Stimulated activated CD4-positive, alpha-beta T cell treated with anti-CD3 and anti-CD28 coated beads, Interleukin-15, amount 100 ng/mL, for 1 hour (primary cell): Measurements from ENCODE around the gene ZNF581.

Experiments
- DNase-seq, 2 donors: peaks; one replicate each; pipeline ENCODE4 v3.0.0-alpha.2; 2020; ENCODE audit warnings: low read depth in 1 of 2, low spot score in 1 of 2

Gene ZNF581

GRCh38 chr19:55647732-55648584, 4.5 kb downstream of the ZNF581 start, which contains the start of gene CCDC106:
CCDC106 (plus strand) TSS chr19:55648212; CDS start chr19:55649047, 835 bp downstream.
- DNase-seq, result no peak

GRCh38 chr19:55648585-55649267, 5.3 kb downstream of the ZNF581 start:
- no peak for DNase-seq

GRCh38 chr19:55649268-55650125, 6.0 kb downstream of the ZNF581 start:
- DNase-seq, result no peak

GRCh38 chr19:55650126-55650557, 6.7 kb downstream of the ZNF581 start:
- DNase-seq, result no peak

GRCh38 chr19:55650602-55651230, 7.3 kb downstream of the ZNF581 start:
- DNase-seq, result no peak

- no peak for DNase-seq
These were observed 7.8 kb downstream of the ZNF581 start for GRCh38 chr19:55651236-55651635.

- no peak for DNase-seq
These were observed 9.1 kb downstream of the ZNF581 start for GRCh38 chr19:55652311-55653128.

GRCh38 chr19:55653651-55654322, 10.3 kb downstream of the ZNF581 start:
- DNase-seq, result peak; percentile 95 to 98

- peak; percentile 97 to 98 for DNase-seq
These were observed 10.9 kb downstream of the ZNF581 start for GRCh38 chr19:55654323-55654867.

- peak; percentile 96 to 98 for DNase-seq
These were observed 11.6 kb downstream of the ZNF581 start, which contains the start of gene U2AF2 for GRCh38 chr19:55654868-55655647. U2AF2 (plus strand) TSS chr19:55655035; CDS start chr19:55655105, 70 bp downstream.

GRCh38 chr19:55655648-55656040, 12.2 kb downstream of the ZNF581 start:
- DNase-seq, result no peak

GRCh38 chr19:55656552-55656951, 13.1 kb downstream of the ZNF581 start:
- DNase-seq, result no peak

- no peak for DNase-seq
These were observed 13.7 kb downstream of the ZNF581 start for GRCh38 chr19:55656988-55657747.

GRCh38 chr19:55658846-55659459, 15.5 kb downstream of the ZNF581 start:
- no peak for DNase-seq

- no peak for DNase-seq
These were observed 16.4 kb downstream of the ZNF581 start for GRCh38 chr19:55659822-55660221.

GRCh38 chr19:55660404-55660803, 17.0 kb downstream of the ZNF581 start:
- DNase-seq, result no peak

- DNase-seq, result no peak
These were observed 17.5 kb downstream of the ZNF581 start for GRCh38 chr19:55660991-55661390.
